ENCODE measurements around the gene TRIM14.
A peak's percentile ranks its signal among the peaks of the same experiment; 100 is the strongest.

The TRIM14 gene

DNA sequence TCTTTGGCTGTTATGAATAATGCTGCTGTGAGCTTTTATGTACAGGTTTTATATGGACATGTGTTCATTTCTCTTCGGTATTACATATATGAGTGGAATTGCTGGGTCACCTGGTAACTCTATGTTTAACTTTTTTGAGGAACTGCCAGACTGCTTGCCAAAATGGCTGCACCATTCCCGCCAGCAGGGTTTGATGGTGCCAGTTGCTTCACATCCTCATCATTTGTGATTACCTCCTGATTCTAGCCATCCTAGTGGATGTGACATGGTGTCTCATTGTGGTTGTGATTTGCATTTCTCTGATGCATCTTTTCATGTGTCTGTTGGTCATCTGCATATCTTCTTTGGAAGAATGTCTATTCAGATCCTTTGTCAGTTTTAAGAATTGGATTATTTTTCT is 51.8 kb downstream of the TRIM14 start:
- no peak for DNase-seq (ENCODE audit: low read depth)
- H3K4me3 ChIP-seq (ENCODE audit: low read depth, low read length) = no peak overlapping the region
- TF ChIP-seq, protein P1, sequence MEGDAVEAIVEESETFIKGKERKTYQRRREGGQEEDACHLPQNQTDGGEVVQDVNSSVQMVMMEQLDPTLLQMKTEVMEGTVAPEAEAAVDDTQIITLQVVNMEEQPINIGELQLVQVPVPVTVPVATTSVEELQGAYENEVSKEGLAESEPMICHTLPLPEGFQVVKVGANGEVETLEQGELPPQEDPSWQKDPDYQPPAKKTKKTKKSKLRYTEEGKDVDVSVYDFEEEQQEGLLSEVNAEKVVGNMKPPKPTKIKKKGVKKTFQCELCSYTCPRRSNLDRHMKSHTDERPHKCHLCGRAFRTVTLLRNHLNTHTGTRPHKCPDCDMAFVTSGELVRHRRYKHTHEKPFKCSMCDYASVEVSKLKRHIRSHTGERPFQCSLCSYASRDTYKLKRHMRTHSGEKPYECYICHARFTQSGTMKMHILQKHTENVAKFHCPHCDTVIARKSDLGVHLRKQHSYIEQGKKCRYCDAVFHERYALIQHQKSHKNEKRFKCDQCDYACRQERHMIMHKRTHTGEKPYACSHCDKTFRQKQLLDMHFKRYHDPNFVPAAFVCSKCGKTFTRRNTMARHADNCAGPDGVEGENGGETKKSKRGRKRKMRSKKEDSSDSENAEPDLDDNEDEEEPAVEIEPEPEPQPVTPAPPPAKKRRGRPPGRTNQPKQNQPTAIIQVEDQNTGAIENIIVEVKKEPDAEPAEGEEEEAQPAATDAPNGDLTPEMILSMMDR (IDR thresholded peaks at IDR 0.05; ENCODE audit: control insufficient read depth, extremely low read depth, insufficient read depth) = no peak

DNA sequence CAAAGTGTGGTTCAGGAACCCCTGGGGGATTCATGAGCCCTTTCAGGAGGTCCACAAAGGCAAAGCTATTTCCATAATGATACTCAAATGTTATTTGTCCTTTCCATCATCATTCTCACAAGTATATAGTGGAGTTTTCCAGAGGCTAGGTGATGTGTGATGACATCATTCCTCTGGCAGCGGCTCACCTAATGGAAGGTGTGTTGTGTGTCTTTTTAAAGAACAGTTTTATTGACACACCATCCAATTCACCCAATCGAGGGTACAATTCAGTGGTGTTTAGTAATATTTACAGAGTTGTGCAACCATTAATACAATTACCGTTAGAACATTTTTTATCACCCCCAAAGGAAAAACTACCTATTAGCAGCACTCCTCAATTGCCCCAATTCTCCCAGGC is 52.8 kb downstream of the TRIM14 start:
- TF ChIP-seq, protein P1 (IDR thresholded peaks at IDR 0.05; ENCODE audit: control insufficient read depth, extremely low read depth, insufficient read depth) = no peak
- no peak for DNase-seq (ENCODE audit: low read depth)
- H3K4me3 ChIP-seq (ENCODE audit: low read depth, low read length) = no peak overlapping the region

DNA sequence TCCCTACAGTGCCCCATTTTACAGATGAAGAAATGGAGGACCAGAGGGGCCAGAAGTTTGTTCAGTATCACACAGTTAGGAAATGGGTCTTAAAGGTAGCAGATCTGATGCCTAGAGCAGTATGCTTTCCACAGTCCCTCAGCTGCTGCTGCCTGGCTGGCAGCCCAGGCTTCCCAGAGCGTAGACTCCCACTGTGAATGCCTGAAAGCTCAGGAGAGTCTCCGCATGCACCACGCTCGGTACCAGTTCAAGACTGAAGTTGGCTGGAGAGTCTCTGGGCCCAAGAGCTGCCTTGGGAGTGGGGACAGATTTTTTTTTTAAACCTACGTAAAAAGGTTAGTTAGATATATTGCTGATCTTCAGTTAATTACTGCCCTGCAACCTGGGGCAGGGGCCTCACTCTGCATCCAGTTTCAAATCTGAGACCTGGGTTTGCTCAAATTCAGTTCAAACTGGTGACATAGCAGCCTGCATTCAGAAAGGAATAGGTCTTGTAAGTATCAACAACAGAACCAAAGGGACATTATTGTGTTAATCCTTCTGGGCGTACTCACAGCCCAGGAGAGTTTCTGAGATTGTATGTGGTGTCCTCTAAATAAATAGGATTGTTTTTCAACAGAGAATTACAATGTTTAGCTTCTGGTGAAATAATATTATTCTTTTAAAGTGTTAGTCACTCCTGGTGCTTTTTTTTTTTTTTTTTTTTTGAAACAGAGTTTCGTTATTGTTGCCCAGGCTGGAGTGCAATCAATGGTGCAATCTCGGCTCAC is 54.2 kb downstream of the TRIM14 start:
- H3K4me3 ChIP-seq (ENCODE audit: low read depth, low read length) = no peak overlapping the region
- DNase-seq (ENCODE audit: low read depth) = no peak
- TF ChIP-seq, protein P1 (IDR thresholded peaks at IDR 0.05; ENCODE audit: control insufficient read depth, extremely low read depth, insufficient read depth) = no peak

DNA sequence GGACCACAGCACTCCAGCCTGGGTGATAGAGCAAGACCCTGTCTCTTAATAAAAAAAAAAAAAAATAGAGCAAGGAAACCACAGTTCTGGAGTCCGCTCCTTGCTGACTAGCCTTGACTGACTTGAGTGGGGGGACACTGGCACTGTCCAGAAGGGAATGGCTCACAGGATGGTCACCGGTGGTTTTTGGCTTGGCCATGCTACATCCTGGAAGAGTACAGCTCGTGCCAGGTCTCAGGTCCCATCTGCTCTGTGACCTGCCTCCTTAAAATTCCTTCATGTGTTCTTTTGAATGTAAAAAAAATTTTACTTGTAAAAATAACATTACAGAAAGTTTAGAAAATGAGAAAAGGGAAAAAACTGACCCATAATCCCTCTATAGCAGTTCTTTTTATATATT is 56.9 kb downstream of the TRIM14 start:
- H3K4me3 ChIP-seq (ENCODE audit: low read depth, low read length) = no peak overlapping the region
- TF ChIP-seq, protein P1 (IDR thresholded peaks at IDR 0.05; ENCODE audit: control insufficient read depth, extremely low read depth, insufficient read depth) = no peak
- DNase-seq (ENCODE audit: low read depth) = no peak

DNA sequence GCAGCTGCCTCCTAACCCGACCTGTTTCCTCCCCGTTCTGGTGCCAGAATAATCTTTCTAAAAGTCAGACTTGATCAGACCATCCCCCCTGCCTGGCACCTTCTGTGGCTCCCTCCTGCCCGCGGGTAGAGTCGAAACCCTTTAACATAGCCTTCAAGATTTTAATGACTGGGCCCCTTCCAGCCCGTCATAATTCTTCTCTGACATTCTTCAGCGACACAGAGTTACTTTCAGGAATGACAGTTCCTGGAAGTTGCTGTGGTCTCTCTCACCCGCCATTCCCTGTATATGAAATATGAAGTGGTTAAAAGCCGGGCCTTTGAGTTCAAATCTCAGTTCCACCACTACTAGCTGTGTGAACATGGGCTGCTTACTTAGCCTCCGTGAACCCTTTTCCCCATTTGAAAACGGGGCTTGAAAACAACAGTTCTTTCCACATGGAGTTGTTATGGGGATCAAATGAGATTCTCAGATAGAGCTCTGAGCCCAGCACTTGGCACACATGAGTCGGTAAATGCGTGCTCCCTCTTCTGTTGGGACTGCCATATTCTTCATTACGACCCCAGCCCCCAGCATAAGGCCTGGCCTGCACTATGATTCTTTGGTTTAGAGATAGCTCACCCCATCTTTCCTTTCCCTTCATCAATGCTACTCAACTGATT is 61.8 kb downstream of the TRIM14 start:
- no peak for DNase-seq (ENCODE audit: low read depth)

DNA sequence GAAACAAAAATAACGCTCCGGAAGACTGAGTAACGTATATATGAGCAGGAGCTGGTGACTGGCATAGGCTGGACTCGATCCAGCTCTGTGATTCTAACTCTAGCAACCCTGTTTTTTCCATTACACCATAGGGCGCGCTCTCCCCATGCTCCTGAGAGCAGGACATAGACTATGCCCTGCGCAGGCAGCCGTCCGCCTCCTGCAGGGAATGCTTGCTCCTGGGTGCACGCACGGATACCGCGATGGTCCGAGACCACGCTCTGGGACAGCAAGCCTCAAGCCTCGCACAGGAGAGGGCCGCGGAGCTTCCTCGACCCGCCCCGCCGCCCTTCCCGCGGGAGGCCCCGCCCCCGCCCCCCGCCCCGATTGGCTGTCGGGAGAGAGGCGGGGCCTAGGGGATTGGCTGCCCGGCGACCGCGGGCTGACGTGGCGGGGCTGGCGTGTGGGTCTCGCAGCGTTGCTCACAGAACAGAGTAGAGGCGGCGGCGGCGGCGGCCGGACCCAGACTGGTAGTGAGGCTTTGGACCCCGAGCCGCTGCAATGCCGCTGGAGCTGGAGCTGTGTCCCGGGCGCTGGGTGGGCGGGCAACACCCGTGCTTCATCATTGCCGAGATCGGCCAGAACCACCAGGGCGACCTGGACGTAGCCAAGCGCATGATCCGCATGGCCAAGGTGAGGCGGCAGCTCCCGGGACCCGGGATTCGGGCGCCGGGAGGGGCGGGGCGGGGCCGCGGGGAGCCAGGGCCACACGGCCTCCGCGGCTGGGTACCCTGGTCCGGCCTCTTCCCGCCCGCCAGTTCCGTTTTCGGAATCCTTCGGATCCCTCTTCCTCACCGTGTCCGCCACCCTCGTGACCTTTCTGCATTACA is 62.5 kb downstream of the TRIM14 start, which contains the start of gene NANS:
Gene NANS (plus strand): TSS at position 464 of the 869 bp plus-strand sequence. CDS start 77 bp downstream, at position 541.
- DNase-seq (ENCODE audit: low read depth) = peak; percentile 88
- TF ChIP-seq, protein P1 (IDR thresholded peaks at IDR 0.05; ENCODE audit: control insufficient read depth, extremely low read depth, insufficient read depth) = peak; percentile 14; the same call in 1 of the 2 replicates
- peak within 1 kb of the TSS; percentile 57 for H3K4me3 ChIP-seq (ENCODE audit: low read depth, low read length)

More for the DNA sequence above, 61.8 kb downstream of the TRIM14 start:
- TF ChIP-seq, protein P1 (IDR thresholded peaks at IDR 0.05; ENCODE audit: control insufficient read depth, extremely low read depth, insufficient read depth) = no peak
- H3K4me3 ChIP-seq (ENCODE audit: low read depth, low read length) = peak overlapping the region; percentile 57
